ENCODE results near the gene STARD7. TPM values are rescaled to one million over a fixed set of nuclear protein-coding genes. Genes with fewer than 3 reads are reported as not detected.

STARD7 gene
- total and polyA plus RNA-seq, 9 of the 15 experiments (the other 6 are each of a cell fraction or from before 2014, with no cell fraction given) = 90.9 to 196 (median 145) TPM

- TF ChIP-seq ZNF766 (CRISPR knock-in tag; conservative IDR thresholded peaks at IDR 0.05) = 0 out of 2 replicates have a peak, but pooled peaks have one; percentile 59
- TF ChIP-seq SMAD4 (CRISPR knock-in tag; conservative IDR thresholded peaks at IDR 0.05) = peak; percentile 74
- TF ChIP-seq RB1 (IDR thresholded peaks at IDR 0.05; ENCODE audit: low read depth) = 0 out of 2 replicates have a peak, but pooled peaks have one; percentile 39
- TF ChIP-seq DPF2 (IDR thresholded peaks at IDR 0.05) = 0 out of 2 replicates have a peak, but pooled peaks have one; percentile 62
- peak; percentile 82 for TF ChIP-seq ZNF584 (CRISPR knock-in tag; IDR thresholded peaks at IDR 0.05; ENCODE audit: low read depth)
- TF ChIP-seq DDX20 (tag; IDR thresholded peaks at IDR 0.05; ENCODE audit: low read depth) = no peak
- no peak for TF ChIP-seq FOXA3 (CRISPR knock-in tag; conservative IDR thresholded peaks at IDR 0.05 in 1 of 2, IDR thresholded peaks at IDR 0.05 in 1 of 2)
- TF ChIP-seq MBD2 (IDR thresholded peaks at IDR 0.05; ENCODE audit: borderline replicate concordance, low read depth) = 0 out of 2 replicates have a peak, but pooled peaks have one; percentile 39
- TF ChIP-seq MYC (IDR thresholded peaks at IDR 0.05; ENCODE audit: low read depth, low read length) = peak; percentile 58; the same call in 1 of the 2 replicates
- TF ChIP-seq MYC (CRISPR knock-in tag; IDR thresholded peaks at IDR 0.05; ENCODE audit: borderline replicate concordance, low read depth) = no peak
- peak; percentile 58 for TF ChIP-seq MGA (IDR thresholded peaks at IDR 0.05)
- peak; percentile 63 for TF ChIP-seq CREM (IDR thresholded peaks at IDR 0.05; ENCODE audit: low read depth)
- peak; percentile 60; the same call in 1 of the 2 replicates for TF ChIP-seq ARID1B (IDR thresholded peaks at IDR 0.05)
- no peak for TF ChIP-seq PTTG1 (tag; IDR thresholded peaks at IDR 0.05; ENCODE audit: low read depth)
Measured at GRCh38 chr2:96157649-96158553, 50.7 kb downstream of the STARD7 start (continued).

All from K562 (cell line).